Measurements from ENCODE around the gene MARVELD1. TPM values are rescaled to one million over a fixed set of nuclear protein-coding genes. Genes with fewer than 3 reads are reported as not detected.

Gene MARVELD1
- total and polyA plus RNA-seq, 2 of the 13 experiments (the other 11 are each of a cell fraction or from before 2014, with no cell fraction given), result not detected

GRCh38 chr10:97708167-97708566, 5.4 kb upstream of the MARVELD1 start:
- Histone ChIP-seq H3K9me3 (ENCODE audit: low read length) (no peaks in the 10 kb centered on the region), H4K20me1 (ENCODE audit: insufficient read depth, low read length) (no peaks in the 10 kb centered on the region), H2AFZ (ENCODE audit: low read length) (no peak overlapping the region), H3K4me1 (ENCODE audit: insufficient read depth, low read length) (peaks cover 57% of the 10 kb centered on the region), H3K27ac (ENCODE audit: extremely low read length, insufficient read depth, low read length) (no peak overlapping the region), H3K36me3 (replicated peaks in 1 of 2; ENCODE audit: control insufficient read depth in 1 of 2, insufficient read depth in 2 of 2, low read length in 2 of 2) (no peaks in the 10 kb centered on the region), H3K27me3 (ENCODE audit: control insufficient read depth in 1 of 2, insufficient read depth in 2 of 2, low read length in 2 of 2) (no peaks in the 10 kb centered on the region), H3K79me2 (ENCODE audit: insufficient read depth, low read length) (no peaks in the 10 kb centered on the region), H3K4me2 (ENCODE audit: low read depth, low read length) (peak overlapping the region; percentile 71), H3K9ac (ENCODE audit: insufficient read depth, low read depth, low read length) (peak overlapping the region; percentile 53; the same call in 1 of the 2 replicates), H3K4me3 (replicated peaks in 1 of 3; ENCODE audit: insufficient read depth in 1 of 3, low read depth in 2 of 3, low read length in 3 of 3) (peak overlapping the region in 1 of 3 experiments; percentile 53; a peak in 1 of 6 replicates)
- ATAC-seq (no peak; the same call in 2 of the 3 replicates), DNase-seq (ENCODE audit: low spot score) (no peak), FAIRE-seq (no peak)
- CTCF ChIA-PET (ENCODE audit: low intra/inter-chr PET ratio, low total read pairs), result no interaction called here
- intact Hi-C loops (cut with micrococcal nuclease; ENCODE audit: unreplicated experiment), result loop anchor here (2.0 kb wide), 1 partner anchor 31 kb away; no protein-coding TSS in a partner anchor
- TF ChIP-seq HES4 (CRISPR knock-in tag; IDR thresholded peaks at IDR 0.05; ENCODE audit: borderline replicate concordance) (no peak), RBAK (CRISPR knock-in tag; IDR thresholded peaks at IDR 0.05) (no peak), ZNF124 (CRISPR knock-in tag; IDR thresholded peaks at IDR 0.05) (no peak), ZFP37 (CRISPR knock-in tag; IDR thresholded peaks at IDR 0.05; ENCODE audit: borderline replicate concordance) (no peak), SKI (IDR thresholded peaks at IDR 0.05; ENCODE audit: partially characterized antibody) (no peak), ZNF326 (CRISPR knock-in tag; IDR thresholded peaks at IDR 0.05; ENCODE audit: borderline replicate concordance) (no peak), SMARCC2 (IDR thresholded peaks at IDR 0.05) (no peak), TOE1 (CRISPR knock-in tag; IDR thresholded peaks at IDR 0.05) (no peak), ZNF484 (CRISPR knock-in tag; IDR thresholded peaks at IDR 0.05; ENCODE audit: borderline replicate concordance, low read depth) (no peak), TCF7L2 (IDR thresholded peaks at IDR 0.05; ENCODE audit: low read depth, low read length) (no peak), ZKSCAN8 (CRISPR knock-in tag; IDR thresholded peaks at IDR 0.05; ENCODE audit: borderline replicate concordance) (no peak), ZSCAN9 (CRISPR knock-in tag; IDR thresholded peaks at IDR 0.05; ENCODE audit: borderline replicate concordance) (no peak), KDM3A (CRISPR knock-in tag; IDR thresholded peaks at IDR 0.05; ENCODE audit: low read depth) (no peak), NONO (IDR thresholded peaks at IDR 0.05) (no peak), NONO (CRISPR knock-in tag; conservative IDR thresholded peaks at IDR 0.05) (no peak), IKZF1 (IDR thresholded peaks at IDR 0.05) (no peak), GLMP (CRISPR knock-in tag; IDR thresholded peaks at IDR 0.05; ENCODE audit: borderline replicate concordance) (no peak)
- in situ Hi-C loops (cut with HindIII; ENCODE audit: extremely low pct_ligation_motif_present, low pct_unique_long_range_greater_than_20kb), result no loop called here
- BruUV-seq (replicated peaks), result no TSS peak
- 39% methylated on average over 2 of the region's 2 CpGs for WGBS (ENCODE audit: low lambda C conversion rate)
- POLR2A ChIA-PET, result interaction anchor here (1.2 to 2.7 kb wide), 4 partner anchors 19 to 28 kb away, joined by 3 to 18 read pairs (median 8); partner anchors contain the start of genes AVPI1 and ZFYVE27

Data from HepG2 (cell line).